PC-9 (cell line): ENCODE data around the gene AKAP8. TPM values are rescaled to one million over a fixed set of nuclear protein-coding genes. Genes with fewer than 3 reads are reported as not detected.

Experiments
- BruUV-seq: library from RNA; stranded (reverse); fragments of 400-500 nt; replicated peaks from 2 replicates; lab custom pipeline; 2021; lab: Mats Ljungman, UMichigan
- CTCF ChIA-PET: fragments of 300-600 bp; sonication (Branson Sonifier 250); formaldehyde crosslinking; loops from one replicate; lab custom pipeline; 2022; ENCODE audit warnings: antibody characterized with exemption; lab: Charles Lee
- POLR2A ChIA-PET: fragments of 300-600 bp; sonication (Branson Sonifier 250); formaldehyde crosslinking; loops from one replicate; lab custom pipeline; 2022; ENCODE audit warnings: antibody characterized with exemption; ENCODE audit not compliant: unreplicated experiment; lab: Charles Lee
- DNase-seq, 2 experiments: peaks; one replicate each; pipeline versions ENCODE4 v3.0.0 to v3.0.0-alpha.2; 2015 to 2022; ENCODE audit warnings: mixed read lengths in 1 of 2
- H2AFZ ChIP-seq: fragments of 200-600 bp; sonication (generic); 2 replicates; pipeline ENCODE4 v1.8.1; 2017; ENCODE audit warnings: antibody characterized with exemption
- H3F3A ChIP-seq: fragments of 200-600 bp; sonication (generic); 2 replicates; pipeline ENCODE4 v1.8.1; 2017; ENCODE audit warnings: antibody characterized with exemption, mild to moderate bottlenecking, low read depth; ENCODE audit not compliant: insufficient read depth
- H3K27ac ChIP-seq: fragments of 200-600 bp; sonication (generic); 2 replicates; pipeline ENCODE4 v1.6.1; 2016; ENCODE audit warnings: mixed run types
- H3K27me3 ChIP-seq: fragments of 200-600 bp; sonication (generic); 2 replicates; pipeline ENCODE4 v1.6.1; 2016; ENCODE audit warnings: low read depth, mixed run types; ENCODE audit not compliant: insufficient read depth
- H3K36me3 ChIP-seq: fragments of 200-600 bp; sonication (generic); 2 replicates; pipeline ENCODE4 v1.6.1; 2016; ENCODE audit warnings: low read depth, mixed run types
- H3K4me1 ChIP-seq: fragments of 200-600 bp; sonication (generic); replicated peaks from 2 replicates; pipeline ENCODE4 v1.6.1; 2016; ENCODE audit warnings: mixed run types; ENCODE audit not compliant: insufficient read depth
- H3K4me2 ChIP-seq: fragments of 200-600 bp; sonication (generic); 2 replicates; pipeline ENCODE4 v1.6.1; 2017; ENCODE audit warnings: mixed run types
- H3K4me3 ChIP-seq: fragments of 200-600 bp; sonication (generic); 2 replicates; pipeline ENCODE4 v1.6.1; 2016; ENCODE audit warnings: mixed run types
- H3K79me2 ChIP-seq: fragments of 200-600 bp; sonication (generic); 2 replicates; pipeline ENCODE4 v1.6.1; 2017; ENCODE audit warnings: low read depth, mixed run types
- H3K9me2 ChIP-seq: fragments of 200-600 bp; sonication (generic); 2 replicates; pipeline ENCODE4 v1.8.1; 2017; ENCODE audit warnings: mild to moderate bottlenecking; ENCODE audit not compliant: insufficient read depth
- H3K9me3 ChIP-seq: fragments of 200-600 bp; sonication (generic); 2 replicates; pipeline ENCODE4 v1.8.1; 2016; ENCODE audit warnings: low read depth; ENCODE audit not compliant: insufficient read depth
- H4K20me1 ChIP-seq: fragments of 200-600 bp; sonication (generic); 2 replicates; pipeline ENCODE4 v1.8.1; 2017; ENCODE audit not compliant: insufficient read depth
- EZH2 ChIP-seq: fragments of 200-600 bp; sonication (generic); IDR thresholded peaks from 2 replicates; pipeline ENCODE4 v1.8.0; 2017; ENCODE audit warnings: antibody characterized with exemption, low read depth
- intact Hi-C: fragments of 100-400 bp; cut with micrococcal nuclease; formaldehyde crosslinking; loops from one replicate; pipeline ENCODE4 v1.10.0; 2022; ENCODE audit not compliant: unreplicated experiment
- total RNA-seq: library from RNA; stranded (reverse); gene quantifications from 2 replicates; pipeline ENCODE4 v1.2.3, GENCODE V29; 2021
- TF ChIP-seq, protein P1 (sequence below): fragments of 200-600 bp; sonication (generic); conservative IDR thresholded peaks from 2 replicates; pipeline ENCODE4 v1.6.1; 2017; ENCODE audit warnings: mixed run types, antibody characterized with exemption, mild to moderate bottlenecking, moderate library complexity

The AKAP8 gene
- total RNA-seq, 1 experiment from 2014 or later: 43.4 TPM

- no TSS peak for BruUV-seq
- no peaks in the 10 kb centered on the region for H3K27me3 ChIP-seq
- H2AFZ ChIP-seq: no peak overlapping the region
- peaks cover 19% of the 10 kb centered on the region for H3K4me1 ChIP-seq
- ChIA-PET CTCF (no interaction called here), POLR2A (no interaction called here)
- no peaks in the 10 kb centered on the region for H3K9me2 ChIP-seq
- peaks cover 14% of the 10 kb centered on the region for H4K20me1 ChIP-seq
- H3K9me3 ChIP-seq: no peaks in the 10 kb centered on the region
- TF ChIP-seq, protein P1, sequence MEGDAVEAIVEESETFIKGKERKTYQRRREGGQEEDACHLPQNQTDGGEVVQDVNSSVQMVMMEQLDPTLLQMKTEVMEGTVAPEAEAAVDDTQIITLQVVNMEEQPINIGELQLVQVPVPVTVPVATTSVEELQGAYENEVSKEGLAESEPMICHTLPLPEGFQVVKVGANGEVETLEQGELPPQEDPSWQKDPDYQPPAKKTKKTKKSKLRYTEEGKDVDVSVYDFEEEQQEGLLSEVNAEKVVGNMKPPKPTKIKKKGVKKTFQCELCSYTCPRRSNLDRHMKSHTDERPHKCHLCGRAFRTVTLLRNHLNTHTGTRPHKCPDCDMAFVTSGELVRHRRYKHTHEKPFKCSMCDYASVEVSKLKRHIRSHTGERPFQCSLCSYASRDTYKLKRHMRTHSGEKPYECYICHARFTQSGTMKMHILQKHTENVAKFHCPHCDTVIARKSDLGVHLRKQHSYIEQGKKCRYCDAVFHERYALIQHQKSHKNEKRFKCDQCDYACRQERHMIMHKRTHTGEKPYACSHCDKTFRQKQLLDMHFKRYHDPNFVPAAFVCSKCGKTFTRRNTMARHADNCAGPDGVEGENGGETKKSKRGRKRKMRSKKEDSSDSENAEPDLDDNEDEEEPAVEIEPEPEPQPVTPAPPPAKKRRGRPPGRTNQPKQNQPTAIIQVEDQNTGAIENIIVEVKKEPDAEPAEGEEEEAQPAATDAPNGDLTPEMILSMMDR: no peak
- no peak for TF ChIP-seq EZH2
- H3K4me3 ChIP-seq: no peak overlapping the region
- no peak for DNase-seq
- 0 out of 2 replicates have a peak overlapping the region, but pooled peaks have one; percentile 78 for H3K4me2 ChIP-seq
- H3K79me2 ChIP-seq: peaks cover 30% of the 10 kb centered on the region
- H3K36me3 ChIP-seq: no peaks in the 10 kb centered on the region
- H3K27ac ChIP-seq: no peak overlapping the region
- intact Hi-C loops: no loop called here
- peaks cover 46% of the 10 kb centered on the region for H3F3A ChIP-seq
These were observed 1.8 kb upstream of the AKAP8 start for GRCh38 chr19:15381429-15381828.

GRCh38 chr19:15379999-15380647 lies 536 bp upstream of the AKAP8 start:
- H3K4me1 ChIP-seq: peaks cover 22% of the 10 kb centered on the region
- intact Hi-C loops: loop anchor here (2.0 kb wide), 1 partner anchor 39 kb away; the partner anchor contains the start of gene AKAP8L
- H3K4me3 ChIP-seq: peak overlapping the region; percentile 78
- BruUV-seq: no TSS peak
- DNase-seq: peak; percentile 78 to 86
- H3K9me3 ChIP-seq: no peaks in the 10 kb centered on the region
- peaks cover 43% of the 10 kb centered on the region for H3K79me2 ChIP-seq
- peak overlapping the region; percentile 78 for H3K4me2 ChIP-seq
- H3K9me2 ChIP-seq: no peaks in the 10 kb centered on the region
- H3K27me3 ChIP-seq: no peaks in the 10 kb centered on the region
- no peaks in the 10 kb centered on the region for H3K36me3 ChIP-seq
- POLR2A ChIA-PET: interaction anchor here (0.6 to 2.3 kb wide), 9 partner anchors 22 to 870 kb away, joined by 3 to 19 read pairs (median 6); partner anchors contain the start of gene AKAP8L
- CTCF ChIA-PET: interaction anchor here (0.6 to 1.6 kb wide), 4 partner anchors 16 to 175 kb away, joined by 3 to 6 read pairs (median 4); partner anchors contain the start of gene AKAP8L
- H2AFZ ChIP-seq: peak overlapping the region; percentile 81
- peak overlapping the region; percentile 69 for H3K27ac ChIP-seq
- peaks cover 28% of the 10 kb centered on the region for H4K20me1 ChIP-seq
- TF ChIP-seq EZH2: no peak
- TF ChIP-seq, protein P1: no peak
- H3F3A ChIP-seq: peaks cover 40% of the 10 kb centered on the region

- Histone ChIP-seq H3K27ac (peak overlapping the region; percentile 87), H3K9me3 (no peaks in the 10 kb centered on the region), H3K4me1 (peaks cover 22% of the 10 kb centered on the region), H2AFZ (peak overlapping the region; percentile 78), H3K9me2 (no peaks in the 10 kb centered on the region), H3K4me3 (peak overlapping the region; percentile 78), H3K79me2 (peaks cover 58% of the 10 kb centered on the region), H4K20me1 (peaks cover 43% of the 10 kb centered on the region), H3K4me2 (peak overlapping the region; percentile 77), H3K36me3 (no peaks in the 10 kb centered on the region), H3K27me3 (no peaks in the 10 kb centered on the region), H3F3A (peaks cover 40% of the 10 kb centered on the region)
- CTCF ChIA-PET: interaction anchor here (0.6 kb wide), 1 partner anchor 185 kb away, joined by 3 read pairs; no protein-coding TSS in a partner anchor
- TSS peak; percentile 49 for BruUV-seq
- peak; percentile 41 to 53 for DNase-seq
- TF ChIP-seq, protein P1: no peak
- POLR2A ChIA-PET: interaction anchor here (0.6 to 2.3 kb wide), 10 partner anchors 8 to 689 kb away, joined by 3 to 19 read pairs (median 5); partner anchors contain the start of gene AKAP8L
- intact Hi-C loops: loop anchor here (1.0 to 2.0 kb wide), 2 partner anchors 40 to 178 kb away; partner anchors contain the start of gene AKAP8L
These were observed 979 bp downstream of the AKAP8 start for GRCh38 chr19:15378534-15379082.
